Umbilical cord (tissue), 2 donors: ENCODE measurements around the gene RBM38. TPM values are rescaled to one million over a fixed set of nuclear protein-coding genes. Genes with fewer than 3 reads are reported as not detected.
A peak's percentile ranks its signal among the peaks of the same experiment; 100 is the strongest.

Experiments
- DNase-seq: peaks from one replicate; pipeline ENCODE4 v3.0.0-alpha.2; 2015; ENCODE audit warnings: low spot score
- total RNA-seq: library from RNA; depleted of rRNA; stranded (reverse); fragments of >200 nt; gene quantifications from one replicate; pipeline ENCODE4 v1.2.3, GENCODE V29; 2014; ENCODE audit warnings: low replicate concordance; ENCODE audit not compliant: insufficient read depth

Gene RBM38
- total RNA-seq, 1 donor from 2014 or later = 38.8 TPM

GRCh38 chr20:57374931-57375651 is 16.1 kb upstream of the RBM38 start:
- DNase-seq = no peak

DNA sequence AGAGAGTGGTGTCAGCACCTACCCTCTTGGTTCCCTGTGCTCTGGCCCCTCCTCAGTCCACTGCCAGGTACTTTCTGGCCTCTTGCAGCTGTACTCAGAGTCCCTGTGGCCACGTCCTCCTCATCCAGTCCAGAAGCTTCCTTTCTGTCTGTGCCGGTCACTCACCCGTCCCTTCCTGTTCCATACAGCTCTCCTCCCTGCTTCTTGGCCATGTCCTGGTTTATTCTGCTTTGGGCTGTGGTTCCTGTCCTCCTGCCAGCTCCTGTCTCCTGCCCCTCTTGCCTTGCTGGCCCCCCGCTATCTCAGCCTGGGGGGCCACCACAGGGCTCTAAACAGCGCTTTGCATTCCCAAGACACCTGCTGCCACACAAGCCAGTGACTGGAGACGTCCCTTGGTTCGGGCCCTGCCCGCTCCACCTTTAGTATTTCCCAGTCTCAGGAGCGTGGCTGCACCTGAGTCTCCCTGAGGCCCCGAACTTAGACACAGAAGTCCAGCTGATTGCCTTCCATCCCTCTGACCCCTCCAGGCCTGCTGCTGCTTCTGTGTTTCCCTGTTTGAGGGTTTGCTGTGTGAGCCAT is 15.5 kb upstream of the RBM38 start:
- no peak for DNase-seq

- DNase-seq = no peak
These were observed 13.8 kb upstream of the RBM38 start for GRCh38 chr20:57377350-57377749.

GRCh38 chr20:57378107-57378506 is 13.1 kb upstream of the RBM38 start:
- no peak for DNase-seq

GRCh38 chr20:57378646-57379262 is 12.4 kb upstream of the RBM38 start:
- DNase-seq = no peak

DNA sequence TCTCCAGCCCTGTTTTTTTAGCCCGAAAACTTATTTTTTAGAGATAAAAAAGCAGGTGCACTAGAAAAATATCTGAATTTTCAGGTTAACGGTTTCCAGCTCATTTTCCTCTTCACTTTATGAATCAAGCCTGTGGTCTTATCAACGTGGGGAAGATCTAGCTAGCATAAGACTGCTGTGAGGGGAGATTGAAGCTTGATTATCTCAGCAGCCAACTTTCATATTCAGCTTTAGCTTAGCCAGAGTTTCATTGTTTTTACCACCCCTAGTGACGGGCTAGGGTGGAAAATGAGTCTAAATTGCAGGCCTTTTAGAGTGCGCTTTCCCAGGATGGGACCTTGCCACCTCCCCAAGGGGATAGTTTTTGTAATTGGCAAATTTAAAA is 11.9 kb upstream of the RBM38 start:
- no peak for DNase-seq

GRCh38 chr20:57380081-57380750 is 11.0 kb upstream of the RBM38 start:
- no peak for DNase-seq

DNA sequence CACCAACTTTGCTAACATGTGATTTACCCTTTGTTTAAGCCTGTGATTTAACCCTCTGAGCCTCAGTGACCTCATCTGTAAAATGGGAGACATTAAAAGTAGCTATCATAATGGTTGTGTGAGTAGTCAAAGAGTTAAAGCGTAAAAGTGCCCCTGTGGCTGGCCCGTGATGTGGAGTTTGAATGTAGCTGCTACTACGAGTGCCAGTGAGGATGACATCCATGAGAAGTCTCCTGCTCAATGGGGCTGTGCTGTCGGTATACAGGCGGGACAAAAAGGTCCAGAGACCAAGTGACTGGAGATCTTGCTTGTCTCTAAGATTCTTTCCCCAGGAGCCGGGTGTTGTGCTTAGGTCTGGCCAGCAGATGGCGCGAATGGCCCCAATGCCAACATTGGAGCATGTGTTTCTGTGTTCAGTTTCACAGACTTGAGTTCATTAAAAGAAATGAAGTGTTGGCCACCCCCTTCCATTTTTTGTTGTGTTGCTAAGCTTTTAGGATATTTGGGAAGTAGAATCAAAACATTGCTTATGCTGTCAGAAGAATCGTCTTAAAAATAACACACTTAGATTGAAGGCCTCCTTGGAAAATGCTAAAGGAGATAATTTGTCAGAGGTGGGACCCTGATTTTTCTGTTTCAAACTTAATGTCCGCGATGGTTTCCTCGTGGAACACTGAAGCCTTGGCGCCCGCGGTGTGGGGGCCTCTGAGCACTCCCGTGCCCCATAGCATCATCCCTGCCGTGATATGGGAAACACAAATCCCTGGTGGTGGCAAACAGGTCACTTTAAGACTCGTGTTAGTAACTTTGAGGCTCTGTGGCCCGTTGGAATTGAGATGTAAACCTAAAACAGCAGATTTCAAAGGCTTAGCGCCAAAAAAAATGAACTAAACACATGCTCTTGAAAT is 9.3 kb upstream of the RBM38 start:
- peak; percentile 80 for DNase-seq

GRCh38 chr20:57382516-57382915 is 8.7 kb upstream of the RBM38 start:
- no peak for DNase-seq

DNA sequence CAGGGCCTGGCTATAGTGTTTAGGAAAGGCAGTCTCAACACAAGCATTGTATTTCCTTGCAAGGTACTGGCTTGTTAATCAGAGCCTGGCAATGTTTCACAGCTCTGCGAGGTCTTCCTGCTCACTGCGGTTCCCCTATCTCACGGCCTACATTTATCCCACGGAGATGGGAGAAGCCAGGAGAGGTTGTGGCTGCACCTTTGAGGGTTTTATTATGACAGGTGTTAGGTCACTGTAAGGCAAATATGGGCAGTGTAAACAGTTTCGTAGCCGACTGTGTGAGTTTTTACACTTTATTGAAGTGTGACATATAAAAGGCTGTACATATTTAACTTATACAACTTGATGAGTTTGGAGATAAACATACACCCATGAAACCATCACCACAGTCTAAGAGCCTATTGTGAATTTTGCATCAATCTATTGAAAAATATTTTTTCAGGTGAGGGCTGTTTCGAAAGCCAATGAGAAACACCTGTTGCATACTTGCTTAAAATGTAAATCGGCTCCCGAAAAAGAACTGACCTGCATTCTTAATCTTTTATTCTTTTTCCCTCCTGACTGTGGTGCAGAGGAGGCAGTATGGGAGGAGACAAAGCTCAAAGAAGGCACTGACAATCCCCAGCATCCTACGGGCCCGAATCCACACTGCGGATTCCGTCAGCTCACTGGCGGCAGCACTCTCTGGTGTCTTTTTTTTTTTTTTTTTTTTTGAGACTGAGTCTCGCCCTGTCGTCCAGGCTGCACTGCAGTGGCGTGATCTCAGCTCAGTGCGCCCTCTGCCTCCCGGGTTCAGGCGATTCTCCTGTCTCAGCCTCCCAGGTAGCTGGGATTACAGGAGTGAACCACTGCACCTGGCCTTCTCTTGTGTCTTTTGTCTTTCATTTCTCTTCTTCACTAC is 7.5 kb upstream of the RBM38 start:
- DNase-seq = no peak

DNA sequence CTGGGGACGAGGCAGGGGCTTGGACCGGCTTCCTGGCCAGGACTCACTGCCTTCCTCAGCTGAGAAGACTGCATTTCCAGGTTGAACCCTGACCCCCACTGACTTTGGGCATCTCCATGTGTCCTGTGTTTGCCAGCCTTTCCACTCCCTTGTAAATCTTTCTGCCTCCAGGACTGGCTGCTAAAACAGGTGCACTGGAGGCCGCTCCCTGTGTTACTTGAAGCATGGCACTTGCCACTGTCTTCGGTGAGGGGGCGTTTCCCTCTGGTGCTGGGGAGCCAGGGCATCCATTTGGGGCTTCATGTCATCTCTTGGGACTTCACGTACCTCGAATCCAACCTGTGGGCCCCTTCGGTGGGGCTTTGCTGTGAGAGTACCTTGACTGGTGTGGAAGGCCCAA is 6.7 kb upstream of the RBM38 start:
- DNase-seq = no peak

DNA sequence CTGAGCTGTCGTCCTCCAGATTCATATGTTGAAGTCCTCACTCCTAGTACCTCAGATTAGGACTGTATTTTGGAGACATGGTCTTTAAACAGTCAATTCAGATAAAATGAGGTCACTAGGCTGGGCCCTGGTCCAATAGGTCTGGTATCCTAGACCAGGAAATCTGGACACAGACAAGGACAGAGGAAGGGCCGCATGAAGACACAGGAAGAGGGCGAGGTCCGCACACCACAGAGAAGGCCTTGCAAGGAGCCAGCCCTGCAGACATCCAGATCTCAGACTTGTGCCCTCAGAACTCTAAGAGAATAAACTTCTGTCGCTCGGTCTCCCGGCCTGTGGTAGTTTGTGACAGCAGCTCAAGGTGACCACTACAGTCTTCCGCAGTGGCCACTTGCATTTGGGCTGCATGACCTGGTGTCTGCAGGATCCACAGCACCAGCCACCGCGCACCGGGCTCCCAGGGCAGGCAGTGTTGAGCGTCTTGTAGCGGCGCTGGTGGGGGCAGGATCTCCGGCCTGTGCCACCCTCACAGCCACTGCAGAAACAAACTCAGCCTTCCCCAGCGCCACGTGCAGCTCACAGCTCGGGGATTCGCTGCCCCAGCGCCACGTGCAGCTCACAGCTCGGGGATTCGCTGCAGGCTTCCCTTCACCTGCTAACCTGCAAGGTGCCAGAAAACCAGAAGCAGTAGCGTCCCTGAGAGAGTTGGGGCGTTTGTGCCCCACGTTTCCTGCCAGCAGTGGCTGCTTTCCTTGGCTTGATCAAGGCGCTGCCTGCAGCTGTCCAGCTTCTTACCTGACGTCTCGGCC is 6.0 kb upstream of the RBM38 start:
- DNase-seq = peak; percentile 27

DNA sequence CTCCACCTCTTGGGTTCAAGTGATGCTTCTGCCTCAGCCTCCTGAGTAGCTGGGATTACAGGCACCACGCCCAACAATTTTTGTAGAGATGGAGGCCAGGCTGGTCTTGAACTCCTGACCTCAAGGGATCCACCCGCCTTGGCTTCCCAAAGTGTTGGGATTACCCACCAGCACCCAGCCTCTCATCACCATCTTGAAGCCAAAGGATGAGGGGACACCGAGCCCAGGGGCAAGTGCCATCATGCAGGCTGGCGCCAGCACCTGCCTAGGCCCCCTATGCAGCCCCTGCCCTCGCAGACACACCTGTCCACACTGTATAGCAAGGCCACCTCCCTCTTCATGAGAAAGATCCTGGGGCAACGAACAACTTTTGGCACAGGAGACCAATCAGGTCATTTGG is 5.3 kb upstream of the RBM38 start:
- DNase-seq = no peak

GRCh38 chr20:57386762-57387161 is 4.4 kb upstream of the RBM38 start:
- DNase-seq = no peak

GRCh38 chr20:57387463-57387862 is 3.7 kb upstream of the RBM38 start:
- DNase-seq = no peak

- DNase-seq = no peak
These were observed 3.2 kb upstream of the RBM38 start for GRCh38 chr20:57387945-57388371.

DNA sequence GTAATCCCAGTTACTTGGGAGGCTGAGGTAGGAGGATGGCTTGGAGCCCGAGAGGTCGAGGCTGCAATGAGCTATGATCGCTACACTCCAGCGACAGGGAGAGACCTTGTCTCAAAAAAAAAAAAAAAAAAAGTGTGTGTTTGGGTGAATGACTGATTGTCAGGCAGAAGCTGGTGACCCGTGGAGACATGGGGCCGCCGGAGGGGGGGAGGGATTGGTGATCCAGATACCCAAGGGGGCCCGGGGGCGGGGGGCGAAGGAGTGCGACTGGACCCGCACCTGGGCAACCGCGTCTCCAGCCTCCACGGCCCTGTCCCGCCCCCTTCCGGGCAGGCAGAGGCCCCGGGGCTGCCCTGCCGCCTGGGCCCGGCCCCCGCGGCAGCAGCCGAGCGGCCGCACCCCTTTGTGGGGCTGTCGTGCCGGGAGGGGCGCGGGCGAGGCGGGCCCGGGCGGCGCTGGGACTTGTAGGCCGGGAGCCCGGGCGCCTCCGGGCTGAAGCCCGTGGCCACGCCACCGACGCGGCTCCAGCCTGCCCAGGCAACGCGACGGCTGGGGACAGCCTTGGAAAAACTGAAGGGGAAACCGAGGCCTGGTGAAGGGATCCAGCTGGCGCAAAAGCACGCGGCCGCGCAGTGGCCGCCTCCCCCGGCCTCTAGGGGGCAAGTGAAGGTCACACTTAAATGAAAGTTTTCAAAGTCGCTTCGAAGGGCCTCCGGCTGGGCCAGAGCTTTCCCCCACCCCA is 2.1 kb upstream of the RBM38 start:
- DNase-seq = peak; percentile 86

- DNase-seq = peak; percentile 26
These were observed 1.2 kb upstream of the RBM38 start for GRCh38 chr20:57389695-57390603.
